ENCODE data around the gene SCUBE2.

The SCUBE2 gene

GRCh38 chr11:9091044-9091922 is at the start of gene SCUBE2:
Gene SCUBE2 (minus strand): TSS chr11:9091599. CDS start chr11:9091528, 71 bp downstream.
- H3K9me3 ChIP-seq (ENCODE audit: insufficient read depth, low read length), result no peaks in the 10 kb centered on the region
- no peak within 1 kb of the TSS for H3K4me2 ChIP-seq (ENCODE audit: low read depth, low read length, poor library complexity, severe bottlenecking)
- H3K27me3 ChIP-seq (ENCODE audit: low read length), result 0 out of 2 replicates have a peak, but pooled peaks cover 4% of the 10 kb centered on the region
- no peak within 1 kb of the TSS for H3K4me3 ChIP-seq (ENCODE audit: insufficient read depth, low read length, poor library complexity, severe bottlenecking)
- no peaks in the 10 kb centered on the region for H3K9me2 ChIP-seq (replicated peaks; ENCODE audit: insufficient read depth, low read length)
- no peak within 1 kb of the TSS for H2AFZ ChIP-seq (ENCODE audit: low read depth, low read length, severe bottlenecking)
- TF ChIP-seq CTCF (IDR thresholded peaks at IDR 0.05; ENCODE audit: insufficient read depth, low read length, poor library complexity, severe bottlenecking), result no peak
- TF ChIP-seq EZH2phosphoT487 (conservative IDR thresholded peaks at IDR 0.05; ENCODE audit: low read length), result no peak
- no peak within 1 kb of the TSS for H3K27ac ChIP-seq (ENCODE audit: low read depth, low read length)
- no peaks in the 10 kb centered on the region for H4K20me1 ChIP-seq (ENCODE audit: low read depth, low read length)
- H3F3A ChIP-seq (ENCODE audit: insufficient read depth), result no peaks in the 10 kb centered on the region
- no peaks in the 10 kb centered on the region for H3K79me2 ChIP-seq (ENCODE audit: insufficient read depth, low read length)
- no peak within 1 kb of the TSS for H3K9ac ChIP-seq (ENCODE audit: low read length)
- no peaks in the 10 kb centered on the region for H3K36me3 ChIP-seq (ENCODE audit: low read length)

GRCh38 chr11:9141186-9141585 is 49.8 kb upstream of the SCUBE2 start:
- H3K36me3 ChIP-seq (ENCODE audit: low read length), result no peaks in the 10 kb centered on the region

GRCh38 chr11:9139628-9140357 is 48.4 kb upstream of the SCUBE2 start:
- TF ChIP-seq CTCF (IDR thresholded peaks at IDR 0.05; ENCODE audit: insufficient read depth, low read length, poor library complexity, severe bottlenecking), result no peak
- no peak for TF ChIP-seq EZH2phosphoT487 (conservative IDR thresholded peaks at IDR 0.05; ENCODE audit: low read length)
- H3K4me2 ChIP-seq (ENCODE audit: low read depth, low read length, poor library complexity, severe bottlenecking), result no peak overlapping the region
- H3K79me2 ChIP-seq (ENCODE audit: insufficient read depth, low read length), result no peaks in the 10 kb centered on the region
- H3K9ac ChIP-seq (ENCODE audit: low read length), result no peak overlapping the region
- no peaks in the 10 kb centered on the region for H3F3A ChIP-seq (ENCODE audit: insufficient read depth)
- H3K4me3 ChIP-seq (ENCODE audit: insufficient read depth, low read length, poor library complexity, severe bottlenecking), result no peak overlapping the region
- H3K9me2 ChIP-seq (replicated peaks; ENCODE audit: insufficient read depth, low read length), result no peaks in the 10 kb centered on the region
- H3K27me3 ChIP-seq (ENCODE audit: low read length), result no peaks in the 10 kb centered on the region
- H3K27ac ChIP-seq (ENCODE audit: low read depth, low read length), result no peak overlapping the region
- H4K20me1 ChIP-seq (ENCODE audit: low read depth, low read length), result no peaks in the 10 kb centered on the region
- H3K36me3 ChIP-seq (ENCODE audit: low read length), result no peaks in the 10 kb centered on the region
- H2AFZ ChIP-seq (ENCODE audit: low read depth, low read length, severe bottlenecking), result no peak overlapping the region
- no peaks in the 10 kb centered on the region for H3K9me3 ChIP-seq (ENCODE audit: insufficient read depth, low read length)

More at GRCh38 chr11:9141186-9141585, 49.8 kb upstream of the SCUBE2 start:
- no peak overlapping the region for H3K4me2 ChIP-seq (ENCODE audit: low read depth, low read length, poor library complexity, severe bottlenecking)
- no peaks in the 10 kb centered on the region for H4K20me1 ChIP-seq (ENCODE audit: low read depth, low read length)
- H3K4me3 ChIP-seq (ENCODE audit: insufficient read depth, low read length, poor library complexity, severe bottlenecking), result no peak overlapping the region
- no peaks in the 10 kb centered on the region for H3K9me2 ChIP-seq (replicated peaks; ENCODE audit: insufficient read depth, low read length)
- H3K9me3 ChIP-seq (ENCODE audit: insufficient read depth, low read length), result no peaks in the 10 kb centered on the region
- H3K79me2 ChIP-seq (ENCODE audit: insufficient read depth, low read length), result no peaks in the 10 kb centered on the region
- no peak overlapping the region for H3K9ac ChIP-seq (ENCODE audit: low read length)
- no peak overlapping the region for H2AFZ ChIP-seq (ENCODE audit: low read depth, low read length, severe bottlenecking)
- no peak for TF ChIP-seq CTCF (IDR thresholded peaks at IDR 0.05; ENCODE audit: insufficient read depth, low read length, poor library complexity, severe bottlenecking)
- TF ChIP-seq EZH2phosphoT487 (conservative IDR thresholded peaks at IDR 0.05; ENCODE audit: low read length), result no peak
- H3K27ac ChIP-seq (ENCODE audit: low read depth, low read length), result no peak overlapping the region
- H3F3A ChIP-seq (ENCODE audit: insufficient read depth), result no peaks in the 10 kb centered on the region
- no peaks in the 10 kb centered on the region for H3K27me3 ChIP-seq (ENCODE audit: low read length)
